Endothelial cell of hepatic sinusoid (primary cell): ENCODE measurements around the gene RAPH1.
"Not testable (repeated sequence)": the region's sequence is repeated elsewhere in the genome, so short reads cannot be mapped to it uniquely, and the experiment has no call there.

Experiments used
- in situ Hi-C: cut with HindIII; loops from 2 replicates; pipeline ENCODE4 v1.10.0; 2017; ENCODE audit warnings: low sequenced_read_pairs

Gene RAPH1

GRCh38 chr2:203376173-203376572, 158.9 kb downstream of the RAPH1 start:
- in situ Hi-C loops, result no loop called here

DNA sequence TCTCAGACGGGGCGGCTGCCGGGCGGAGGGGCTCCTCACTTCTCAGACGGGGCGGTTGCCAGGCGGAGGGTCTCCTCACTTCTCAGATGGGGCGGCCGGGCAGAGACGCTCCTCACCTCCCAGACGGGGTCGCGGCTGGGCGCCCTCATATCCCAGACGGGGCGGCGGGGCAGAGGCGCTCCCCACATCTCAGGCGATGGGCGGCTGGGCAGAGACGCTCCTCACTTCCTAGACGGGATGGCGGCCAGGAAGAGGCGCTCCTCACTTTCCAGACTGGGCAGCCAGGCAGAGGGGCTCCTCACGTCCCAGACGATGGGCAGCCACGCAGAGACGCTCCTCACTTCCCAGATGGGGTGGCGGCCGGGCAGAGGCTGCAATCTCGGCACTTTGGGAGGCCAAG, 162.4 kb downstream of the RAPH1 start:
- in situ Hi-C loops, result not testable (repeated sequence)

DNA sequence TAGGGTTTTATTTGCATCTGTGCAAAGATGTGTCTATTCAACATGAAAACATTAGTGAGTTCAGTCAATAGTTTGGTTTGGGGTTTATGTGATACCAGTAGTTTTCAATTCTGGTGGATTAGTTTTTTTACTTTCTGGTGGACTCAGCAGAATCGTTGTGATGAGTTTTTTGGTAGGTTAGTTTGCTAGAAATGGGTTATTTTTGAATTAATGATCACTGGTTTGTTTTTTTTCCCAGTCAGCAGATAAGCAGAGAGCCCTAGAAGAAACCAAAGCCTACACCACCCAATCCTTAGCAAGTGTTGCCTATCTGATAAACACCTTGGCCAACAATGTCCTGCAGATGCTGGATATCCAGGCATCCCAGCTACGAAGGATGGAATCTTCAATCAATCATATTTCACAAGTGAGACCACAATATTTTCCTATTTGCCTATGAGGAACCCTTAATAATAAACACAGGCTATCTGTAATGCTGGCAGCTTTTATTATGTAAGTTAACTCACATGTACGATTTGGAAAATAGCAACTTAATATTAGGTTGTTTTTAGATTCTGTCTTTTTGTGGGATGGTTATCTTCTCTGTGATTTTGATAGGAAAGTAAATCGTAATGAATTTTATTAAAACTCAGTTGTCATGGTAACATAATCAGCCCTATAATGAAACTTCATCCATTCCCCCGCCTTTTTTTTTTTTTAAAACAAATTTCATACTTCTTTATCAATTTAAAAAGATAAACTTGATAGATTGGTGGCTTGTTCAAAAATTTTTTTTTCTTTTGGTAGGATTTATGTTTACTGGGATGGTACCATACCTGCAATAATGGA, 168.2 kb downstream of the RAPH1 start:
- in situ Hi-C loops, result no loop called here

- in situ Hi-C loops, result no loop called here
Observed at GRCh38 chr2:203361922-203362321, 173.2 kb downstream of the RAPH1 start.

- in situ Hi-C loops, result no loop called here
Observed at GRCh38 chr2:203361495-203361894, 173.6 kb downstream of the RAPH1 start.

GRCh38 chr2:203360833-203361430, 174.2 kb downstream of the RAPH1 start:
- in situ Hi-C loops, result no loop called here

DNA sequence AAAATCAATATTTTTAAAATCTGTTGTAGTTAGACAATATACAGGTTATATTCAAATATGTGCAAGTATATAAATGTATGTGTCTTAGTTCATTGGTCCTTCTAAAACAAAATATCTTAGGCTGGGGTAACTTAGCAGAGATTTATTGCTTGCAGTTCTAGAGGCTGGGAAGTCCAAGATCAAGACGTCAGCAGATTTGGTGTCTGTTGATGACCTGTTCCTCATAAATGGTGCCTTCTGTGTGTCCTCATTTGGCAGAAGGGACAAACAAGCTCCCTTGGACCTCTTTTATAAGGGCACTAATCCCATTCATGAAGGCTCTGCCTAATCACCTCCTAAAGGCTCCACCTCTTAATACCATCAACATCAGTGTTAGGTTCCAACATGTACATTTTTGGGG, 175.7 kb downstream of the RAPH1 start:
- in situ Hi-C loops, result no loop called here

GRCh38 chr2:203354966-203355365, 180.1 kb downstream of the RAPH1 start:
- in situ Hi-C loops, result no loop called here

- in situ Hi-C loops, result no loop called here
Observed at GRCh38 chr2:203352604-203353255, 182.4 kb downstream of the RAPH1 start.

DNA sequence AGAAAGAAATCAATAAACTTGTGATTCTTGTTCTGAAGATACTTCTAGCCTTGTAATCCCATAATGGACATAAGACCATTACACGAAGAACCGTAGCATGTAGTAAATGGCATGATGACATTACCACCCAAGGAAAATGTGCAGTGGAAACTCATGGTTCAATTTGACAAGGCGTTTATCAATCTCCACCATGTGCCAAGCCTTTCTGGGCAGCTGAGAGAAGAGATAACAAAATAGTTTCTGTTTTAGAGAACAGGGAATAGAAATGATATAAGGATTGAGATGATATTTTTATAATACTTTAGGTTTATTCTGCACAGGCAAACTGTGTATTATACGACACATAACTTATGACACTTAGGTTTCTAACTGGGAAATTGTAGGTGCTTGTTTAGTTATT, 187.7 kb downstream of the RAPH1 start:
- in situ Hi-C loops, result loop anchor here (5.0 kb wide), 1 partner anchor 50 kb away; no protein-coding TSS in a partner anchor

- in situ Hi-C loops, result loop anchor here (5.0 kb wide), 1 partner anchor 51 kb away; no protein-coding TSS in a partner anchor
Observed at GRCh38 chr2:203346612-203347011, 188.5 kb downstream of the RAPH1 start.

- in situ Hi-C loops, result loop anchor here (5.0 kb wide), 1 partner anchor 53 kb away; no protein-coding TSS in a partner anchor
Observed at GRCh38 chr2:203344667-203345066, 190.4 kb downstream of the RAPH1 start.
